GM18498 (cell line): ENCODE results near the gene IL1RAPL2.
"Not testable (repeated sequence)": the region's sequence is repeated elsewhere in the genome, so short reads cannot be mapped to it uniquely, and the experiment has no call there.

Experiments used
- ATAC-seq: cut with Tn5 transposase; IDR thresholded peaks from one replicate; pipeline ENCODE4 v1.9.1; 2021; ENCODE audit warnings: mild to moderate bottlenecking, moderate library complexity; ENCODE audit not compliant: unreplicated experiment

Gene IL1RAPL2

DNA sequence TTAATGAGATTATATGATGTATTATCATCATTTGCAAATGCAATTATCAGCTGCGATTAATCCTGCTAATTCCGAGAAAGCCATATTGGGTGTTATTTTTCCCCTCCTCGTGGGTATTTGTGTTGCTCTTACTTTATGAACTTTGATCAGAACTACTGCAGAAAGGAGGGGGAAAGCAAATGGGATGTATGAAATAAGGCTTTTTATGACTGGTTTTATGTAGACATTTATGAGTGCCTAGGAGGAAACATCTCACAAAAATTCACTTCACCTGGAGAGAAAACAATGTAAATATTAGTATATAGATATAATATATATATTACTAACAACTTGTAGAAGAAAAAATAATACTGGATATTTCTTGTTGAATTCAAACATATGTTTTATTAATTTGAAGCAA lies 440.1 kb downstream of the IL1RAPL2 start:
- no peak for ATAC-seq

DNA sequence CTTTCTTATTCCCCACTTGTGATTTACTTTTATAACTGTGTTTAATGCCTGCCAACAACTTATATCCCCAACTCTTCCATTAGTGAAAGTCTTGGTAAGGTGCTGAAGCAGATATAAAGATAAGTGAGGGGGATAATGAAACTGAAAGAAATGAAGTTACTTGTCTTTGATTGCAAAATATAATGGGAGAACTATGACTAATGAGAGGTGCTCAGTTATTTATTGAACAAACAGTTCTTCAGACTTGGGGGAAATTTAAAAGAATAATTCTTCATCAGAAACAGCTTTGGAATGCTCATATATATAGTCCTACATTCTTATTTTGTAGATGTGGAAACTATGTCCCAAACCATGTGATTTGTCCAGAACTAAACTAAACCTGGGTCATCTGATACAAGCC lies 441.0 kb downstream of the IL1RAPL2 start:
- ATAC-seq = no peak

- no peak for ATAC-seq
These were observed 447.7 kb downstream of the IL1RAPL2 start for GRCh38 chrX:105013719-105014118.

DNA sequence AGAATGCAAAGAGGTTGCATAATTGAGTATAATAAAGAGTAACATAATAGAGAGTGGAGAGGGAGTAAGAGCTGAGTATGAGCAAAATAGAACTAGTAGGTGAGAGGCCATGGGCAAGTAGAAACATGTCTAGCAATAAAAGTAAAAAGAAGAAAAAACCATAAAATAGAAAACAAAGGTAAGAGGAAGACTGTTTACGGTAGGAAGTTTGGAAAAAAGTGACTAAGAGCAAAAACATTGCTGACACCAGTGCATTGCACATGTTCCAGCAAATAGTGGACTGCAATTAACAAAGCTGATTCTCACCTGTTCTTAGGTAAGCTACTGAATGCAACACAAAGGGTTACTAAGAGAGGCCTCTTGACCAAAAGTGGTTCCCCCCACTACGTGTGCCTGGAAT lies 451.6 kb downstream of the IL1RAPL2 start:
- ATAC-seq = no peak

DNA sequence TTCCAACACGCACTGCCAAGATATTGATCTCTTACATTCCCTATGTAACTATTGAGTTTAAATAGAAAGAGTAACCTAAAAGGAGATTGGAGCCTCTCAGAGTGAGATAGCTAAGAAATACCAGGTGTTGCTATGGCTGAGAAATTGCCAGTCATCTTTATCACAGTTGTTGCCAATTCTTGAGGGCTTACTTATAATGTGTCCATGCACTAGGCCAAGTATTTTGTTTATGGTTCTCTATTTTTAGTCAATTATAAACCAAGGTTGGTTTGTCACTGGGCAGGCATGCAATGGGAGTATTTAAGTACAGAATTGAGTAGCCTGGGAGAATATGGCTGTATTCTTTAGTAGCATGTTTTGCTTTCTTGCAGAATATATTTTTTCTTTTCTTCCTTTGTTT lies 452.9 kb downstream of the IL1RAPL2 start:
- no peak for ATAC-seq

DNA sequence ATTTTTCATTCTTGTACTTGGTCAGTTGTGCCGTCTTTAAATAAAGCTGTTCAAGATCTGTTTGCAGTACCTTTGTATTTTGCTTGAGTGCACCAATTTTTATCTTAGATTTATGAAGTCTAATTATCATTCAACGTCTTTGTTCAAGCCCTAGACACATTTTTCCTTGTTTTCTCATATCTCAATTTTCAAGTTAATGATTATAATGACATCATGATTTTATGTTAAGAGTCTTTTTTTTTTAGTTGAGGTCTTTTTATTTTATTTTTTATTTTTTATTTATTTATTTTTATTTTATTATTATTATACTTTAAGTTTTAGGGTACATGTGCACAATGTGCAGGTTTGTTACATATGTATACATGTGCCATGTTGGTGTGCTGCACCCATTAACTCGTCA lies 463.0 kb downstream of the IL1RAPL2 start:
- ATAC-seq = not testable (repeated sequence)

DNA sequence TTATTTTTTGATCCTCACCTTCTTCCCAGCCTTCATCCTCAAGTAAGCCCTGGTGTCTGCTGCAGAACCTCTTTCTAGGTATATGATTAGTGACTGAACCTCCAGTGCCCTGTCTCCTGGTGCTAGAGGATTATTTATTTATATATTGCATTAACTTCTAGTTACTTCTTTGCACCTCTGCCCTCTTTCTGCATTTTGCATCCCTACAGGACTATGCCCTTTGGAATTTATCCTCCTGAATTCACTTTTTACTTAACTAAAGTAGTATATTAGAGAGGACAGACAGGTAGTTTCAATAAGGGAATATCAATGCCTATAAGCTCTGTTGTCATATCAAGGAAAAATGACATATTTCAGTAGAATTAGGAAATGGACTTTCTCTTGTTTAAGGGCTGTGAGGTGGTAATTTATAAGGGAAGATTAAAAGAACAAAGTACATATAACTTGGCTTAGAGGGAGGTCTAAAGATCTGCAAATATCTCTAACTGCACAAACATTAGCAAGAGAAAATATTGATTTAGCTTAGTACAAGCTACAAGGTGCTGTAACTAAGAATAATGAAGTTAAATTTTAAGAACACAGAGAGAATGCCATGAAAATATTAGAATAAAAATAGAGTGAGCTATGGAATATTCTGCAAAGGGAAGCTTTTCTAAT lies 472.8 kb downstream of the IL1RAPL2 start:
- ATAC-seq = no peak

DNA sequence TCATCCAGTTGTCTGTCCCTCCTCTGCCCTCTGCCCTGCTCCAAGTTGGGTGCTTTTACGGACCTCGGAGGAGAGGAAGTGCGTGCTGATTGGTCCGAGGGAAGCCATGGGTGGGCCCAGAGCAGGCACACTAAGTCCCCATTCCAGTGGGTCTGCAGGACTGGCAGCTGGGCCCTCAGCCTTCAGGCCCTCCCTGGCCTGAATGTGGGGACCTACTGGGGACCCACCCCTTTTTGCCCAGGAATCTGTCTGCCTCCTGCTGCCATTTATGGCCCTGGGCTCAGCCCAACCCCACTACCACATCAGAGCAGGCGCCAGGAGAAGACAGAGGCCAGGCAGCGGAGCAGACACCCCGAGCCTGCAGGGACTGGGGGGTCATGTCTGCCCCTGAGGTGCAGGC lies 484.9 kb downstream of the IL1RAPL2 start:
- ATAC-seq = no peak

DNA sequence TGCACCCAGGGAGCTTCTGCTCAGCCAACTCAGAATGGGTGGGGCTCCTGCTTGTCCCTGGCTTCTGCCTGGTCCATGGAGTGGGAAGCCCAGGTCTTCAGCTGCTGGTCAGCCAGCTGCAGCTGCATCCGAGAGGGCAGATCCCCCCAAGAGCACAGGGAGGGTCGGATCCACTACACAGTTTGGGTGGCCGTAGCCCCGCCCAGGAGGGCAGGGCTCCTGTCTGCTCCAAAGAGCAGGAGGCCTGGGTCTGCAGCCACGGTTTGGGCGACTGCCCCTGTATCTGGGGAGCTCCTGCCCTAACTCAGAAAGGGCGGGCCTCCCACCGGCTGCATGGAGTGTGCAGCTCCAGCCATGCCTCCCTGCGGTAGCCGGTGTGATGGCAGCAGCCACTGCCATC lies 485.4 kb downstream of the IL1RAPL2 start:
- ATAC-seq = no peak

DNA sequence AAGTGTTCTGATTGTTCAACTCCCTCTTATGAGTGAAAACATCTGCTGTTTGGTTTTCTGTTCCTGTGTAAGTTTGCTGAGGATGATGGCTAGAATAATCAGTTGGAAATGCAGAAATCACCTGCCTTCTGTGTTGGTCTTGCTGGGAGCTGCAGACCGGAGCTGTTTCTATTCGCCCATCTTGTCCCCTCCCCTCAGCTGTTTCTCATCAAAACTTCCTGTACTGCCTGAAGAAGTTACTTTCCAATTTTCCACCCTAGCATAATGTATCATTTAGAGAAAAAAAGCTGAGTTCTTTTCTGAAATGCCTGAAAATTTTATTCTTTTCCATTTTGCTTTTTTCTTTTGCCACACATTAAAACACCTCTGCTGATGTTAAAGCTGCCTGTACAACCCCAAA lies 486.9 kb downstream of the IL1RAPL2 start:
- ATAC-seq = no peak

DNA sequence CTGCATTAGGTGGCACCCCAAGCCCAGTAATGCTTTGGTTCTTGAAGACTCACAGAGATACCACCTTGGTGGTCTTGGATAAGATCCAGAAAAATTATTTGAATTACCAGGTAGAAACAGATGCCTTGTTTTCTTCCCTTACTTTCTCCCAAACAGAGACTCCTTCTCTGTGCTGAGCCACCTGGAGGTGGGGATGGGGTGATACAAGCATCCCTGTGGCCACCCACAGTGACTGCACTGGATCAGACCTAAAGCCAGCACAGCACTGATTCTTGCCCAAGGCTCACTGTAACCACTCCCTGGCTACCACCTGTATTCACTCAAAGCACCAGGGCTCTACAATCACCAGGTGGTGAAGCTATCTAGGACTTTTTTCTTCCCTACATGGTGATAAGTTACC lies 497.7 kb downstream of the IL1RAPL2 start:
- ATAC-seq = no peak

DNA sequence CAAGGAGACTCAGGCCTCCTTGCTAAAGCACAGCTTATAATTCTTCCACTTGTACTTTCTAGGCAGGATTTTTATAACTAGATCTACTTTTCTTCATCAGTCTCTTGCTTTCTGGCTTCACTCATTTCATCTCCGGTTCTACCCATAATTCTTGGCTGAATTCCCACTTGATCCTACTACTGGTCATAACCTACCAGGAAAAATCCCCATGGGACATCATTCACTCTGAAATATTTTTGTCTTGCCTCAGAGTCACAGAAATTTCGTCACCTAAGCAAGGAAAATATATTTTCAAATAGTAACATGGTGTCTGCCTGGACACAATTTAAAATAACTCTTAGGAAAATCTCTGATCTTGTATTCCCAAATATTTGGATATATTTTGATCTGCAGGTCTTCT lies 532.2 kb downstream of the IL1RAPL2 start:
- ATAC-seq = no peak

- ATAC-seq = no peak
These were observed 532.8 kb downstream of the IL1RAPL2 start for GRCh38 chrX:105098812-105099211.

GRCh38 chrX:105101378-105101777 lies 535.4 kb downstream of the IL1RAPL2 start:
- no peak for ATAC-seq

DNA sequence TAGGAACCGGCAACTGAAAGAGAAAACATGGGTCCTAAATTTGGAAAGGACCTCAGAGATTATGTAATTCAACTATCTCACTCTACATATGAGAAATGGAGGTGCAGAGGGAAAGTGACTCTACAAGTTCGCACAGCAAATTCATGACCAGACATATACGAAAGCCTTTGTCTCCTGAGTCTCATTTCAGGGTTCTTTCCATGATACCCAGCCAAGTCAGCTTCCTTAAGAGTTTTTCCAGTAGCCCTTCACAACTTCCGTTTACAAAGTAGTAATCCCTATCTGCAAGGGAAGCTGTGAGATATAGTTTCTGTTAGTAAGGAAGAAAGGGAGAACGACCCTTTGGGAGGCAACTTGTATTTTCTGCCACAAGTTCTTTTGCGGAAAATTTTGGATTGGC lies 543.9 kb downstream of the IL1RAPL2 start:
- no peak for ATAC-seq

GRCh38 chrX:105114554-105115130 lies 548.6 kb downstream of the IL1RAPL2 start:
- ATAC-seq = no peak

GRCh38 chrX:105115596-105116320 lies 549.8 kb downstream of the IL1RAPL2 start:
- ATAC-seq = not testable (repeated sequence)

- no peak for ATAC-seq
These were observed 550.5 kb downstream of the IL1RAPL2 start for GRCh38 chrX:105116486-105116885.

- no peak for ATAC-seq
These were observed 551.6 kb downstream of the IL1RAPL2 start for GRCh38 chrX:105117621-105118020.

DNA sequence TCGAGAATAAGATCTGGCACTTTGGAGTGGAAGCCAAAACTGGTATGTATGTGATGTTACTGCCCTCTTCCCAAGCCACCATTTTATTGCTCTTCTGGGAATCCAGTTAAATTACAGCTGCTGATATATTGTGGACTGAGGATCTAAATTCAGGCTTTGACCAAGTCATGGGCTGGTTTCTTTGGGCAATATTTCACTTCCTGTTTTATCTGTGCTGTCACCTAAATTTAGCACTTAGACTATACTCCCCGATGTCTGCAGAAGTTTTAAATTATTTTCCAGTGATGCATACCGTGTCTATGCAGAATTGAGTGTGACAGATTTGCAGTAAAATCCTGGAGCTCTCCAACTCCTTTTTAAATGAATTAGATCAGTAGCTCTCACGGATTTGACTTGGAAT lies 554.5 kb downstream of the IL1RAPL2 start:
- ATAC-seq = no peak

DNA sequence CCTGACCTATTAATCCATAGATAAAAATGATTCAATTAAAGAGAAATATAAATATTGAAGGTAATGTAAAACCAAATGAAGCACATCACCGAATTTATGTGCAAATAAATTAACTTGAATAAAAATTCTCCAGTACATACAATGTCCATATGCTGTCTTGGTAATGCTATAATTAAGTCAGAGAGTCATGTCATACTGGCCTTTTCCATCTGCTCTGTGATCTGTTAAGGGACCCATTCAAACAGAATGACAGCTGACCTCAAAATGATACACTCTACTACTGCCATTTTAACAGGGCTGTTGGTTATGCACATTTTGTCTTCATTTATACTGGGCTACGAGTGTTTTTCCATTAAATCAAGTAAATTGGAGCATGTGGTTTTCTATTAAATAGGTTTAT lies 555.2 kb downstream of the IL1RAPL2 start:
- no peak for ATAC-seq

- no peak for ATAC-seq
These were observed 560.2 kb downstream of the IL1RAPL2 start for GRCh38 chrX:105126201-105126600.
